Upper lobe of left lung (tissue), 6 donors: ENCODE data around the gene TNFRSF14. TPM values are rescaled to one million over a fixed set of nuclear protein-coding genes. Genes with fewer than 3 reads are reported as not detected.
"Not testable (repeated sequence)": the region's sequence is repeated elsewhere in the genome, so short reads cannot be mapped to it uniquely, and the experiment has no call there.

Source experiments
- ATAC-seq, 2 donors: fragments of 200-7000 bp; cut with Tn5 transposase; one replicate each; pipeline ENCODE4 v1.9.1; 2022; ENCODE audit warnings: mild to moderate bottlenecking in 2 of 2, moderate library complexity in 2 of 2; ENCODE audit not compliant: low FRiP score in 2 of 2
- DNase-seq, 2 donors: peaks; one replicate each; pipeline ENCODE4 v3.0.0-alpha.2; 2019 to 2020
- H3K27ac ChIP-seq, 4 donors: fragments of 200-600 bp; sonication (generic); one replicate each; pipeline ENCODE4 v1.5.1; 2016 to 2019
- H3K27me3 ChIP-seq, 4 donors: fragments of 200-600 bp; sonication (generic); one replicate each; pipeline ENCODE4 v1.5.1; 2017 to 2019
- H3K36me3 ChIP-seq, 4 donors: fragments of 200-600 bp; sonication (generic); one replicate each; pipeline ENCODE4 v1.5.1; 2016 to 2019
- H3K4me1 ChIP-seq, 4 donors: fragments of 200-600 bp; sonication (generic); one replicate each; pipeline ENCODE4 v1.5.1; 2018 to 2019
- H3K4me3 ChIP-seq, 4 donors: fragments of 200-600 bp; sonication (generic); one replicate each; pipeline ENCODE4 v1.5.1; 2017 to 2019; ENCODE audit warnings: mild to moderate bottlenecking in 2 of 4, moderate library complexity in 1 of 4
- H3K9me3 ChIP-seq, 4 donors: fragments of 200-600 bp; sonication (generic); one replicate each; pipeline ENCODE4 v1.5.1; 2018 to 2019
- CTCF ChIP-seq, 6 experiments: fragments of 450-650 bp in 4 of 6; fragments of 200-600 bp in 2 of 6; sonication (generic) in 2 of 6; IDR thresholded peaks; one replicate each; pipeline ENCODE4 v1.5.1; 2016 to 2019; ENCODE audit warnings: antibody characterized with exemption in 6 of 6
- EP300 ChIP-seq, 4 donors: sonication (generic); formaldehyde crosslinking; IDR thresholded peaks; one replicate each; pipeline ENCODE4 v1.5.1; 2017; ENCODE audit warnings: antibody characterized with exemption in 4 of 4, control low read depth in 2 of 4
- POLR2A ChIP-seq, 4 donors: fragments of 450-650 bp; IDR thresholded peaks; one replicate each; pipeline ENCODE4 v1.5.1; 2016 to 2017; ENCODE audit warnings: antibody characterized with exemption in 4 of 4, mild to moderate bottlenecking in 2 of 4
- POLR2AphosphoS5 ChIP-seq, 2 donors: sonication (generic); formaldehyde crosslinking; IDR thresholded peaks; one replicate each; pipeline ENCODE4 v1.5.1; 2017; ENCODE audit warnings: antibody characterized with exemption in 2 of 2
- WGBS, 2 donors: methylation state at CpG; one replicate each; pipeline ENCODE4 v1.1.5; 2017 to 2018; 5-methylcytosine and 5-hydroxymethylcytosine counted together
- total RNA-seq, 6 donors: library from RNA; depleted of rRNA in 4 of 6; stranded (reverse); fragments of >200 nt in 4 of 6; gene quantifications; one replicate each; pipeline versions ENCODE4 v1.1.0 to v1.2.1, GENCODE V29; 2016 to 2021
- donor health status: DM: no; HTN: no; CAD: no; lungs with moderate emphysema.
- donor health status: DM: no; HTN: yes; CAD: no; lungs with severe emphysema.

TNFRSF14 gene
- total RNA-seq, 6 donors from 2014 or later: 61.1 to 641 (median 147) TPM

- H3K9me3 ChIP-seq: no peaks in the 10 kb centered on the region
- peak overlapping the region; percentile 67 to 90 (median 75) for H3K4me3 ChIP-seq
- peak; percentile 59 to 81 for ATAC-seq
- TF ChIP-seq POLR2A (IDR thresholded peaks at IDR 0.05): peak in 2 of 4 donors; percentile 39 to 79
- peak in 1 of 2 donors; percentile 84 for TF ChIP-seq POLR2AphosphoS5 (IDR thresholded peaks at IDR 0.05)
- no peak for TF ChIP-seq EP300 (IDR thresholded peaks at IDR 0.05)
- peaks cover 0 to 2% (median under 1%) of the 10 kb centered on the region in 4 donors for H3K27me3 ChIP-seq
- peak; percentile 96 to 97 for DNase-seq
- no peaks in the 10 kb centered on the region for H3K36me3 ChIP-seq
- WGBS, 2 donors: 0 to 4% methylated on average over 1 to 20 of the region's 43 CpGs
- peaks cover 56 to 78% (median 73%) of the 10 kb centered on the region in 4 donors for H3K4me1 ChIP-seq
- peak overlapping the region; percentile 96 to 99 (median 98) for H3K27ac ChIP-seq
Measured at GRCh38 chr1:2545754-2546514, 10.2 kb upstream of the TNFRSF14 start.

DNA sequence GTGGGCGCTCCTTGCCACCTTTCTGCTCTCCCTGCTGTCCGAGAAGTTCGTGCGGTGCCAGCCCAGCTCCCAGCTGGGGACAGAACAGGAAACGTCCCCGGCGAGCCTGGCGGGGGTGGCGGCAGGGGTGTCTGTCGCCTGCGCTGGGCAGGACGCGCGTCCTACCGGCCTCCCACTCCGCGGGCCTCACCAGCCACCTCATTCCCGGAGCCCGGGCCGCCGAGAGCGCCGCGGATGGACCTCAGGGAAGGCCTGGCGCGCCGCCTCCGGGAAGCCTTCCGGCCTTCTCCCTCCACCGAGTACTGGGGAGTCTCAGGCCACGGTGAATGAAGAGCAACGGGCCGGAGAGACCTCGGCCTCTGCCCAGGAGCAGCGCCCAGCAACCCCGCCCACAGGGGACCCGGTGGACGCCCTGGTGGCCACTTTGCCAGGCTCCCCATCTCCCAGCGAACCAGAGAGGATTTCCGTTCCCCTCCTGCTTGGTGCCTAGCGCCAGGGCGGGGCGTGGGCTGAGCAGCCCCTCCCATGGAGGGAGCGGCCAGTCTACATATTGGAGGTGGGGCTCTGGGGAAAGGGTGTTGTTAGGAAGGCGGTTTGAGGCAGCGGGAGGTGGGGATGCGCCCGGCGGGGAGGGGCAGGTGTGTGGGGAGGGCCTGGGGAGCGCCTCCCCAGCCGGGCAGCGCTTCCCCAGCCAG, 9.5 kb upstream of the TNFRSF14 start:
- H3K9me3 ChIP-seq: no peaks in the 10 kb centered on the region
- ATAC-seq: peak; percentile 76 to 86
- TF ChIP-seq POLR2A (IDR thresholded peaks at IDR 0.05) (peak in 3 of 4 donors; percentile 21 to 55 (median 53)), CTCF (IDR thresholded peaks at IDR 0.05) (peak; percentile 15 to 70 (median 45)), EP300 (IDR thresholded peaks at IDR 0.05) (peak in 1 of 4 donors; percentile 17), POLR2AphosphoS5 (IDR thresholded peaks at IDR 0.05) (peak; percentile 45 to 91)
- H3K27me3 ChIP-seq: no peaks in the 10 kb centered on the region
- H3K4me3 ChIP-seq: peak overlapping the region; percentile 67 to 90 (median 75)
- 0% methylated on average over 22 of the region's 52 CpGs; no CpG with 5 or more reads in 1 of the 2 donors for WGBS, 2 donors
- peak; percentile 95 to 96 for DNase-seq
- H3K27ac ChIP-seq: peak overlapping the region; percentile 96 to 99 (median 98)
- peaks cover 51 to 70% (median 68%) of the 10 kb centered on the region in 4 donors for H3K4me1 ChIP-seq
- no peaks in the 10 kb centered on the region for H3K36me3 ChIP-seq

DNA sequence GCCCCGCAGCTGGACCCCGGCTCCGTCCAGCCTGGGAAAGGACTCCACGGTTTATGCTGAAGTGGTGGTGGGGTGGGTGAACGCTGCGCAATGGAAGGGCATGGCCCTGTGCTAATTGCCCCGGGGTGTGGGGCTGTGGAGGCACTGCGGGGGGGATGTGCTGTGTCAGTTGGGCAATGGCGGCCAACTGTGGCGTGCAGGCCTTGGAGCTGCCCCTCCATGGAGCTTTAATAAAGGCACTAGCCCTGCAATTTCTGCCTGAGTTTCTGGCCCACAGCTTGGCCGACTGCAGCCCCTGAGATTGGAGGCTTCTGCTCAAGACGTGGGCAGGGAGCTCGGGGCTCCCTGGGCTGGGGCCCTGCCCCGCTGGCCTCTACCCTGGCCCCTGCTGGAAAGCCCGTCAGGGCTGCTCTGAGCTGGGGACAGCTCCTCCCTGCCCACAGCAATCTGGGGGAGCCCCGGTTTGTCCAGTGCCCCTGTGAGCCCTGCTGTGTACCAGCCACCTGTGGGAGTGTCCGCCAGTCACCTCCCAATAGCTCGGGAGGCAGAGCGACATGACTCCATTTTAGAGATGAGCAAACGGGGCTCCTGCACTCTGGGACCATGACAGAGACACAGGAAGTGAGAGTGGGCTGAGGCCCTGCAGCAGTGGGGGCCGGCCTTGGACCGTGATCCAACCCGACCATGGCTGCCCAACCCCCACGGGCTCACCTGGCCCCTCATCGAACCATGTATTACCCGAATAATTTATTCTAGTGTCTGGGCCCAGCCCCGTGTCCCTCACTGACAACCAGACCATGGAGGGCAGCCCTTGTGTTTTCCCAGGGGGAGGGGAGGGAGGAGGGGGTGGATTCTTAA, 8.7 kb upstream of the TNFRSF14 start:
- no peaks in the 10 kb centered on the region for H3K27me3 ChIP-seq
- peak overlapping the region; percentile 67 to 90 (median 75) for H3K4me3 ChIP-seq
- DNase-seq: peak in 1 of 2 donors; percentile 76
- H3K27ac ChIP-seq: peak overlapping the region; percentile 96 to 99 (median 98)
- H3K9me3 ChIP-seq: no peaks in the 10 kb centered on the region
- ATAC-seq: no peak
- WGBS, 2 donors: 5 to 10% methylated on average over 14 to 15 of the region's 27 CpGs
- H3K4me1 ChIP-seq: peaks cover 51 to 66% (median 64%) of the 10 kb centered on the region in 4 donors
- TF ChIP-seq EP300 (IDR thresholded peaks at IDR 0.05) (no peak), POLR2AphosphoS5 (IDR thresholded peaks at IDR 0.05) (no peak), POLR2A (IDR thresholded peaks at IDR 0.05) (peak in 1 of 4 donors; percentile 65), CTCF (IDR thresholded peaks at IDR 0.05) (no peak)
- H3K36me3 ChIP-seq: no peaks in the 10 kb centered on the region

GRCh38 chr1:2548068-2548589, 8.0 kb upstream of the TNFRSF14 start:
- H3K9me3 ChIP-seq: no peaks in the 10 kb centered on the region
- peaks cover 51 to 66% (median 64%) of the 10 kb centered on the region in 4 donors for H3K4me1 ChIP-seq
- H3K27me3 ChIP-seq: no peaks in the 10 kb centered on the region
- TF ChIP-seq POLR2A (IDR thresholded peaks at IDR 0.05) (peak in 1 of 4 donors; percentile 45), CTCF (IDR thresholded peaks at IDR 0.05) (peak; percentile 92 to 98 (median 96)), POLR2AphosphoS5 (IDR thresholded peaks at IDR 0.05) (peak in 1 of 2 donors; percentile 30), EP300 (IDR thresholded peaks at IDR 0.05) (no peak)
- H3K4me3 ChIP-seq: peak overlapping the region; percentile 23 to 90 (median 68)
- DNase-seq (peak; percentile 91 to 93), ATAC-seq (peak; percentile 75 to 80)
- WGBS, 2 donors: 8 to 26% methylated on average over 10 to 17 of the region's 17 CpGs
- no peaks in the 10 kb centered on the region for H3K36me3 ChIP-seq
- H3K27ac ChIP-seq: peak overlapping the region; percentile 96 to 99 (median 98)

- WGBS, 2 donors: 73% methylated on average over 9 to 22 of the region's 28 CpGs
Measured at GRCh38 chr1:2549367-2550029, 6.7 kb upstream of the TNFRSF14 start.

DNA sequence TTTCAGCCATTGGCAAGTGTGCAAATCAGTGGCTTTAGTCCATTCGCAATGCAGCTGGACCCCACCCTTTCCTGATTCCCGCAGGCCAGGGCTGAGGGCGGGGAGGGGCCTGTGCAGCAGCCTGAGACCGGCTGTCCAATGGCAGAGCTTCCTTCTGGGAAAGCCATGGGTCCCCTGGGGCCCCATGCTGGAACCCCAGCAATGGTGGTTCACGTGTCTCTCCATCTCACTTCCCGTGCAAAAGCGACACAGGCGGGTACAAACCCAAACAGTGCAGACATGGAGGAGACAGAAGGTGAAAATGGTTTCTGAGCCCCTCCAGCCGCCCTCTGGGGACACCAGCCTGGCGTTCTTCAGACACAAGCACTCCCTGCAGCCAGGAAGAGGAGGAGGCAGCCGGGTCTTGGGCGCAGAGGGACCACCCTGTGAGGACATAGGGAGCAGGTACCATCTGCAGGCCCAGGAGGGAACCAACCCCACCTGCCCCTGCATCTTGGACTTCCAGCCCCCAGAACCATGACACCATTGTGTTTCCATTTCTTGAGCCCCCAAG, 5.8 kb upstream of the TNFRSF14 start:
- not testable (repeated sequence) for ATAC-seq, H3K27me3 ChIP-seq, H3K9me3 ChIP-seq, H3K36me3 ChIP-seq
- 47 to 56% methylated on average over 5 to 11 of the region's 12 CpGs for WGBS, 2 donors
- H3K4me3 ChIP-seq: peak overlapping the region in 3 of 4 donors; percentile 28 to 90 (median 70)
- H3K27ac ChIP-seq: peak overlapping the region; percentile 46 to 97 (median 78)
- H3K4me1 ChIP-seq: peaks cover 50 to 63% (median 57%) of the 10 kb centered on the region in 4 donors
- peak in 1 of 2 donors; percentile 6 for DNase-seq

More at GRCh38 chr1:2549367-2550029, 6.7 kb upstream of the TNFRSF14 start:
- not testable (repeated sequence) for ATAC-seq, H3K27me3 ChIP-seq, H3K36me3 ChIP-seq, H3K9me3 ChIP-seq
- Histone ChIP-seq H3K4me1 (peaks cover 49 to 63% (median 57%) of the 10 kb centered on the region in 4 donors), H3K4me3 (peak overlapping the region in 3 of 4 donors; percentile 33 to 90 (median 70)), H3K27ac (peak overlapping the region; percentile 96 to 99 (median 98))
- DNase-seq: peak in 1 of 2 donors; percentile 24
